Activated CD8-positive, alpha-beta memory T cell treated with anti-CD3 and anti-CD28 coated beads for 4 hours (primary cell): Measurements from ENCODE around the gene LEFTY2.
"Not testable (repeated sequence)": the region's sequence is repeated elsewhere in the genome, so short reads cannot be mapped to it uniquely, and the experiment has no call there.

Source experiments
- DNase-seq, 2 donors: peaks; one replicate each; pipeline ENCODE4 v3.0.0-alpha.2; 2020; ENCODE audit warnings: low read depth in 2 of 2

Gene LEFTY2

DNA sequence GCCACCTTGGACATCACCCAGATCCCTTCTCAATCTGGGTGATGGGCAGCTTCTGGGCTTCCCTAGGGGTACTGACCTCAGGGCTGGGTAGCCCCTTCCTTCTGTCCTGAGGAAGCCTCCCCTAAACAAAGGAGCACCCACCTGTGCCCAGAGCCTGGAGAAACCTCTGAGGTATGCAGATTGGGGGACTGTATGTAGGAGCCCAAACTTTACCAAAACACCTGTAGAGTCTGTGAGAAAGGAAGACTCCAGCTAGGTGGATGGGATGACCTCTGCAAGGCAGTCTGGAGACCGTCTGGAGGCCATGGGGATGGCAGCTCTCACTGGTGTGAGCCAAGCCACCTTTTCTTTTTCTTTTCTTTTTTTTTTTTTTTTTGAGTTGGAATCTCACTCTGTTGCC, 13.7 kb upstream of the LEFTY2 start:
- no peak for DNase-seq

DNA sequence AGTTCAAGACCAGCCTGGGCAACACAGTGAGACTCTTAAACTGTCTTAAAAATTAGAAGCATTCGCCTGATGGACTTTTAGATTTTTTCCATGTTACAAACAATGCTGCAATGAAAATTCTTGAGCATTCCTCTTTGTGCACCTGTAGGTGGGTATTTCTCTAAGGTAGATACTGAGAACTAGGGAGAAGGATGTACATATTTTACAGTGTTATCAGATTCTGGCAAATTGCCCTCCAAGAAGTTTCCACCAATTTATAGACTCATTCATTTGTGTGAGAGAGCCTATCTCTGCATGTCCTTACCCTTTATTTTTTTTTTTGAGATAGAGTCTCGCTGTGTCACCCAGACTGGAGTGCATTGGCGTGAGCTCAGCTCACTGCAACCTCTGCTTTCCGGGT, 12.3 kb upstream of the LEFTY2 start:
- no peak for DNase-seq

DNA sequence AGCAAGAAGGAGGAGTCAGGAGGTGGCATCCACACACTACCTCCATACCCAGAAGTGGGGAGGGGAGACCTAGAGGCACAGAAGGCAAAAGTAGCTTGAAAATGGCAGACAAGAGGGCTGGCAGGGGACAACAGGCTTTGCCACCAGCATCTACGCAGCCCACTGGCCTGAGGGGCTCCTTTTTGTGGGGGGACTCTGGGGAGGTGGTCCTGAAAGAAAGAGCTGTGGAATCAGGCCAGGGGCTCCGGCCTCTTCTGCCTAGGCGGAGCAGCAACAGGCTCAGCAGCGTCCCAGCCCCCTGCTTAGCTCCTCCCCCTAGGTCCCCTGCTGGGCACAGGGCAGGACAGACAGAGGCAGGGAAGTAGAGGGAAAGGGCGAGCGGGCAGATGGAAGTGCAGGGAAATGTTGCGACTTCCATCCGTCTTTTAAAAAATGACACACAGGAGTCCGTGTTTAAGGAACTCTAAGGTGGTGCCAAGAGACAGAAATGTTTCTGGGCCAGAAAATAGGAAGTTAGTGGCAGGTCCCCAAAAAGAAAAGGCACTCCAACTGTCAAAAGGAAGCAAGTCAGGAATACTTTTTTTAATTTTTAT, 10.0 kb upstream of the LEFTY2 start:
- DNase-seq, result no peak

DNA sequence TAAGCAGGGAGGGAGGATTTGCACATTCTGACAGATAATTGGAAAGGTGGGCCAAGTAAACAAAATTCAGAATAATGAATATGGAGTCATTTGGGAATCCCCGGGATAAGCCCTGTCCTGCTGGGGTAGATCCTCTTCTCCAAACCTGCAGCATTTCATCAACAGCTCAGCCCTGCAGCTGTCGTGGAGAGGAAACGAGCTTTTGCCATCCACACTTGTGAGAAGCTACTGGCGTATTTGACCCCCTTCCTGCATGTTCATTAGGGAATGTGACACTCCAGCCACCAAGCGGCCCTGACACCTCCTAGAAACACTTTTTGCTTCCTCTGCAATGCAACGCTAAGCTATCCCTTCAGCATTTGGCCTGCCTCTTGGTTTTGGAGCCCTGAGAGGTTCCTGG, 8.0 kb upstream of the LEFTY2 start:
- no peak for DNase-seq

DNA sequence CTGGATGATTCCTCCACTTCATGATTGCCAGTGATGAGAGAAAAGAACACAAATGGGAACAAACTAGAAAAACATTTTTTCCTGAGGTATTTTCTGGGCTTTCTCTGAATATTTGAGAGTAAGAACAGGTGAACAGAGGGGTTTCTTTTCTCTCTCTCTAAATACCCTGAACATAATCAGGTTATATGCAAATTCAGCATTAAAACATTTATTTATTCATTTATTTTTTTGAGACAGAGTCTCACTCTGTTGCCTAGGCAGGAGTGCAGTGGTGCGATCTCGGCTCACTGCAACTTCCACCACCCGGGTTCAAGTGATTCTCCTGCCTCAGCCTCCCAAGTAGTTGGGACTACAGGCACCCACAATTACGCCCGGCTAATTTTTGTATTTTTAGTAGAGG, 5.8 kb upstream of the LEFTY2 start:
- no peak for DNase-seq

DNA sequence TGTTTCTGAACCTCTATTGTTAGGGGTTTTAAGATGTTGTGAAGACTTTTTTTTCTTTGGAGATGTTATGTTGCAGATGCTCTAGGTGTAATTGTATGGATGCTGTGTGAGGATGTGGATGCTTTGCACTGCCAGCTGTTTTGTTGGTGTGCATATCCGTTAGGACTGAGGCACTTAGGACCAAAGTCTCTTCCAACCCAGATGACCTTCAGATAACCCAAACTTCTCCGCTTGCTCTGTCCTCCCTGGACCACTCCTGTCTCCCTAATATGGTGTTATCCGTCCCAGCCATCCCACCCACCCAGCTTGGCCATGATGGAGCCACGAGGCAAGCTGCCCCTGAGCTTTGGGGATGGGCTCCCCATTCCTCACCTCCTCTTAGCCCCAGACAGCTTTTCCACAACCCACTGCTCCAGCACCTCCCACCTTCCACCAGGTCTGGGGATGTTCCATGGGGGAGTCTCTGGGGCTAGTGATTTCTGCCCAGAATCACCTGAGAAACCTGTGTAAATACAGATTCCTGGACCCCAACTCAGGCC, 5.1 kb upstream of the LEFTY2 start:
- no peak for DNase-seq

DNA sequence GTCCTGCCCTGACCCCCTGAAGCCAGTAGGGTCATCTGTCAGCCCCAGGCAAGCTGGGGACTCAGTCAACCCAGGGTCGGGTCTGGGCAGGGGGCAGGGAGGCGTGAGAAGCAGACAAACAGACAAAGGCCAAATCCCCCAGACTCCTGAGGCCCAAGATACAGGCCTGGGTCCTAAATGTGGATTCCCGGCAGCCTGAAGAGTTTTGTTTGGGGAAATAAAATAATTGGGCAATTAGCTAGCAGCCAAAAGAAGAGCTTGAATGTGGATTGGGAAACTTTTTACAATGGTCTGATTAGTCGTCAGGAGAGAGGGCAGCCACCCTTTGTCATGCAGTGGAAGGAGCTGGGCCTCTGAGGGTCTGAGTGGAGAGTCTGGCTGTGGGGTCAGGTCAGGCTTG, 4.5 kb upstream of the LEFTY2 start:
- no peak for DNase-seq

DNA sequence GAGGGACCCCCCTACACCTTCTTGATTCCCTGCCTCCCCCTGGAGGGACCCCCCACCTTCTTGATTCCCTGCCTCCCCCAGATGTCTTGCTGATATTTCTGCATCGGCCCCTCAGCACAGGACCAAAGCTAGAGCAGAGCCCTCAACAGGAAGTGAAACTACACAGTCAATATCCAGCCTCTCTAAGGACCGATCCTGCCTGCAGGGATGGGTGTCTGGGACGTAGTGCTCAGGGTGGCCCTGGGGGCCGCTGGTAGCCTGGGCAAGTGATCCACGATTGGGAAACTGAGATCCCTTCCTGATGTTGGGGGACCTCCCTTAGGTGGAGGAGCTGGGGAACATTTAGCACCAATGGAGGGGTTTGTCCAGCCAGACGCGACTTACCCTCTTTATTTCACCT, 3.9 kb upstream of the LEFTY2 start:
- DNase-seq, result no peak

DNA sequence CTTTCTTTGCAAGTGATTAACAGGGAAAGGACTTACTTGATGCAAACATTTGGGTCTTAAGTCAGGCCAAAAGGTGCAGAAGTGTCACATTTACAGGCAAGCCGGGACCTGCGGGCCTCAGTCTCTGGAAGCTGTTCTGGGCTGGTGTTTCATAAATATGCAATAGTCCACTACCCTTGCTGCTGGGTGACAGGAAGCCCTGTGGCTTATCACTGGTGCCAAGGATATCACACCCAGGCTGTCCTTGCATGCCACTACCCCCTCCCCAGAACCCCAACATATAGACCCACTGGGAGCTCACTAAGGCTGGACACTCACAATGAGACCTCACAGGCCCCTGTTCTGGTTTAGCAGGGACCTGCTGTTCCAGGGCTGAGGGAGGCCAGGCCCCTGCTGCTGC, 3.4 kb upstream of the LEFTY2 start:
- no peak for DNase-seq

DNA sequence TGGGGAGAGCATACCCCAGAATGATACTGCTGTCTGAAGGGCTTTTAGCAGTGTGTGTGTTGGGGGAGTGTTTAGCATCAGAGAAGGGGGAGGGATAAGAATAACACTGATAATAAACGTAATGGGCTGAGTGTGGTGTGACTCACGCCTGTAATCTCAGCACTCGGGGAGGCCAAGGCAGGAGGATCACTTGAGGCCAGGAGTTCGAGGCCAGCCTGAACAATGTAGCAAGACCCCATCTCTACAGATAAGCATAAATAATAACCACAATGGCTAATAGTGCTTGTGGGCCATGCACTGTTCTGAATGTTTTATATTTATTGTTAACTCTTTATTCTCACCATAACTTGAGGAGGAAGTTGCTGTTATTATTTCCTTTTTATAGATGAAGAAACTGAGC, 2.6 kb upstream of the LEFTY2 start:
- no peak for DNase-seq

DNA sequence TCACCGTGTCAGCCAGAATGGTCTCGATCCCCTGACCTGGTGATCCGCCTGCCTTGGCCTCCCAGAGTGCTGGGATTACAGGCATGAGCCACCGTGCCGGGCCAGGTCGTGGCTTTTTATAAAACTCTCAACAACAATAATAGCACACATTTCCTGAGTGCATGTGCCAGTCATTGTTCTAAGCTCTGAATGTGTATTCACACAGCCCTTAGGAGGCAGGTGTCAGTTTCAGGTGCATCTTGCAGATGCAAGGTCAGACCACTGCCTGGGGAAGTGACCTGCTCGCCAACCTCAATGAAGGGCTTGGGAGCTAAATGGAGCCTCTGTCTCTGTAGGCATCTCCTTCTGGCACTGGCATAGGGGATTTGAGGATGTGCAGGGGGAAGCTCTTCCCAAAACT, 1.6 kb upstream of the LEFTY2 start:
- no peak for DNase-seq

DNA sequence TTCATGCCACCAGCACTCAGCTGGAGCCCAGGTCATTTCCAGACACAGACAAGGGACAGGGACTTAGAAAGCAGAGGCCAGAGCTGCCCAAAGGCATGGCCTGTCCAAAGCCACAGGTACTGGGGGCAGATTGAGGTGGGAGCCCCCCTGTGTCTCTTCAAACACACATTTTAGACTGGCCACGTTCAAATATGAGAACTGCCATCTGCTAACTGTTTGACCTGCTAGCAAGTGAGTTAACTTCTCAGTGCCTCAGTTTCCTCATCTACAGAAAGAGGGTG, 862 bp upstream of the LEFTY2 start:
- no peak for DNase-seq

DNA sequence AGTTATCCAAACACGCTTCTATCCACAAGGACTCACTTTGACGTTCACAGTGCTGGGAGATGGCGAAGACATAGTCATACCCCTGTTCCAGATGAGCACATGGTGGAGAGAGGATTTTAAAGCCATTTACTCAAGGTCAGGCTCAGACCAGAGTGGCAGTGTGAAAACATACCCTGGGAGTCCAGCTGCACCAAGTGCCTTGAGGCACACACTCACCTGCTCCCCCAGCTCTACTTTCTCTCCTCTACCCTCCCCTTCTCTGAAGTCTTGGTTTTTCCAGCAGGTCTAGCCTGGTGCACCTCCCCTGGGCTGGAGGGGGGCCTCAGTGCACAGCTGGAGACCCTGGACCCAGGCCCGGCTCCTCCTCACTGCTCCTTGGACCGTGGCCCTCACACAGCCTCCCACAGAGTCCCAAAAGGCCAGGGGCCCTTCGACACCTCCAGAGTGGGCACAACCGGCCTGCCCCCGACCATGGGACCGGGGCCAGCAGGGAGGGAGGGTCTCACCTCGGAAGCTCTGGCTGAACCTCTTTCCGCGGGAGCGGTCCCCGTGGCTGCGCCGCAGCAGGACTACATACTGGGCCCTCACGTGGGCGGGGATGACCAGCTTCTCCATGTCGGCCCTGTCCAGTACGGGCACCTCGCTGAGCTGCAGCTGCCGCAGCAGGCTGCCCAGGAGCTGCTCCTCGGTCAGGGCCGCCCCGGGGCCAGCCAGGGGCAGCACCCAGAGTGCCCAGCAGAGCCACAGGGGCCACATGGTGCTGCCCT, 452 bp downstream of the LEFTY2 start:
- no peak for DNase-seq

DNA sequence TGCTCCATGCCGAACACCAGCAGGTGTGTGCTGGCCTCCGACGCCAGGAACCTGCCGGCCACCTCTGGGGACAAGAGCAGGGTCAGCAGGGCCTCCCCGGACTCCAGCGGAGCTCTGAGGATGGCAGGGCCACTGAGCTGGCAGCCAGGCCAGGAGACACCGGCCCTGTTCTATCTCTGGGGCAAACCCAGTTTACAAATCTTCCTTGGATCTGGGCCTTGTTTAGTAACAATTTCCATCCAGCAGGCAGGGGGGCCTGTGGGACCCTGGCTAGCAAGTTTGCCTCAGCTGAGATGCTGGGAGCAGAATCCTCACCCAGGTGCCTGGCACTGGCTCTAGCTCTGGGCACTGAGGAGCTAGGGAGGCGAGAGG, 1.1 kb downstream of the LEFTY2 start:
- DNase-seq, result not testable (repeated sequence)

DNA sequence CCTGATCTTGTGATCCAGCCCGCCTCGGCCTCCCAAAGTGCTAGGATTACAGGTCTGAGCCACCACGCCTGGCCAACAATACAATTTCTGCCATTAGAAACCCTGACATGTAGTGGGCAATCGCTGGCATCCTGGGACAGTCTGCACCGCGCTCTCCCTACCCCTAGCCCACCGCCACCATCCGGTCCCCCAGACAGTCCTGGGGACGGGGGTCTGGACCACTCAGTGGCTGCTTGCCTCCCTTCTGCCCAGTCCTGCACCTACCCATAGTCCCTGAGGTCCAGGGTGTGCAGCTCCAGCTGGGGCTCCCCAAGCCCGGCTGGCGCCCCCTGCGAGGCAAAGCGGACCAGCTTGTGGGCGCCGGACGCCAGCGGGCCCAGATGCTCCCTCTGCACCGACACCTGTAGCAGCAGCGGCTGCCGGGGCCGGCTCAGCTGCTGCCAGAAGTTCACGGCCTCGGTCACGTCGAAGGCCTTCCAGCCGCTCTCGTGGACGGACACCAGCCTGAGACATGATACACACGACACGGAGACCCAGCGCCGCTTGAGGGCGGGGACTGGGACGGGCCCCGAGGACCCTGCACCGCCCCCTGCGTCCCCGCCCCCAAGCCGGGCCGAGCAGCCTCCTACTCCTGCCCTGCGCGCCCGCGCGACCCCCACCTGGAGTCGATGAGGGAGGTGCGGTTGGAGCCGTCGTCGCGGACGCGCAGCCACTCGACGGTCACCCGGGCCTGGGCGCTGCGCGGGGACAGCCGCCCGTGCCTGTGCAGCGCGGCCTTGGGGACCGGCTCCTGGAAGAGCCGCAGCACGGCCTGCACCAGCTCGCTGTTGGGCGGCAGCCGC, 1.7 kb downstream of the LEFTY2 start:
- DNase-seq, result not testable (repeated sequence)

DNA sequence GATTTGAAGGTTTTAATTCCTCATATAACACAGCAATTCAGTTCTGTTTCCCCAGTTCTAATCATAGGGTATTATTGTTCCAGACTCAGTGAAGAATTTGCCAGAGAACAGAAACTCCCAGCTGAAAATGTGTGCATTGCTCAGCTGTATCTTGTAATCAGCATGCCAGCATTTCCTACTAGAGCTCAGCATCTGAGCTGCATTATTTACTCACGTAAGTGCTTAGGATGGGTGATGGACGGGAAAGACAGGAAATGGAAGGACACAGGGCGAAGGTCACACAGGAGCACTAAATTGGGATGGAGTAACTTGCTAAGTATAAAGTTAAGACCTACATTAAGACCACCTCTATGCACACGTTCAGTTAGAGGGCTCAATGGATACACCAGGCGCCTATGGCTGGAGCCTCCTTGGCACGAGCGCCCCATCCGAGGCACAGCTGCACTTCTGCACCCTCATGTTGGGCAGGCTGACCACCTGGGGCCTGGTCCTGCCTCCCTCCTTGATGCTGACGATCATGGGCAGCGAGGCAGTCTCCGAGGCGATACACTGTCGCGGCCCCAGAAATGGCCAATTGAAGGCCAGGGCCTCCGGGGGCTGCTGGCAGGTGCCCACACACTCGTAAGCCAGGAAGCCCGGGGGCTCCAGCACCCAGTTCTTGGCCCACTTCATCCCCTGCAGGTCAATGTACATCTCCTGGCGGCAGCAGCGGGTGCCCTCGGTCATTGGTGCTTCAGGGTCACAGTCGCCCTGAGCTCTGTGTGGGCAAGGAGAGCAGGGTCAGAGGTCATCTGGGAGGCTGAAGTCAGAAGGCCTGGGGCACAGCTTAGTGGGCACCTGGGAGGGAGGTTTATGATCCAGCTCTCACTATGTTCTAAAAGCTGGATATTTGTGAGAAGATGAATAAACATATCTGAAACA, 3.7 kb downstream of the LEFTY2 start:
- no peak for DNase-seq

DNA sequence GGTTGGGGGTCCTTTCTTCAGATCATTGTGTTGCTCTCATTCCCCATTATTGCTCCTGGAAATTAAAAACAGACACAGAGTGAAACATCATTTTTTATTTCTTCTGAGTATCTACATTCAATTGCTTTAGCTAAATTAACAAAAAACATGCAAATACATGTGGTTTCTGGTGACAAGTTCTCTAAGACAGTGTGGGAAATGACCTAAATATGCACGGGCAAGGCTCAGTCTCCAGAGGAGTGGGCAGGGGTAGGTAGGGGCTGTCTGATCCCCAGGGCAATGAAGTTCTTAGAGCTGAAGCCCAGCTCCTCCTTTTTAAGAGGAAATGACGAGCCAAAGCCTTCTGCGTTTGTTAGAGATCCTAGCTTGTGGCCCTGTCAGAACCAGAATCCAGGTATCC, 4.5 kb downstream of the LEFTY2 start:
- DNase-seq, result no peak

DNA sequence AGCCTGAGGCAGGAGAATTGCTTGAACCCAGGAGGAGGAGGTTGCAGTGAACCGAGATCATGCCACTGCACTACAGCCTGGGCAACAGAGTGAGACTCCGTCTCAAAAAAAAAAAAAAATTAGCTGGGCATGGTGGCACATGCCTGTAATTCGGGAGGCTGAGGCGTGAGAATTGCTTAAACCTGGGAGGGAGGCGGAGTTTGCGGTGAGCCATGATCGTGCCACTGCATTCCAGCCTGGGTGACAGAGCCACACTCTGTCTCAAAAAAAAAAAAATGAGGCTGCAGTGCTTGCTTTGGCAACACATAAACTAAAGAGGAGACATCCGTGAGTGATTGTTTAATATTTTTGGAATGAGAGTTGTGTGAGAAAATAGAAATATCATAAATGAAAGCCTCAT, 4.9 kb downstream of the LEFTY2 start:
- not testable (repeated sequence) for DNase-seq

DNA sequence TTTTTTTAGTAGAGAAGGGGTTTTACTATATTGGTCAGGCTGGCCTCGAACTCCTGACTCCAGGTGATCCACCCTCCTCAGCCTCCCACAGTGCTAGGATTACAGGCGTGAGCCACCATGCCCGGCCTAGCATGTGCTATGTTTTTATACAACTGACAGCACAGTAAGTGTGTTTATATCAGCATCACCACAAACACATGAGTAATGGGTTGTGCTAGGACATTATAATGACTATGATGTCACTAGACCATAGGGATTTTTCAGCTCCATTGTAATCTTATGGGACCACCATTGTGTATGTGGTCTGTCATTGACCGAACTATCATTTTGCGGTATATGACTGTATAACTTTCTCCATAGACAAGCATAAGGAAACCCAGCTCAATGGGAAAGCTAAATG, 6.3 kb downstream of the LEFTY2 start:
- DNase-seq, result no peak

DNA sequence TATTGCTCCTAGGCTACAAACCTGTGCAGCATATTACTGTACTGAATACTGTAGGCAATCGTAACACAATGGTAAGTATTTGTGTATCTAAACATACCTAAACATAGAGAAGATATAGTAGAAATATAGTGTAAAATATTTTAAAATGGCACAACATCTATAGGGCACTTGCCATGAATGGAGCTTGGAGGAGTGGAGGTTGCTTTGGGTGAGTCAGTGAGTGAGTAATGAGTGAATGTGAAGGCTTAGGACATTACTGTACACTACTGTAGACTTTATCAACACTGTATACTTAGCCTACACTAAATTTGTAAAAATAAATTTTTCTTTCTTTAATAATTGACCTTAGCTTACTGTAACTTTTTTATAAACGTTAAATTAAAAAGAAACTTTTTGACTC, 7.9 kb downstream of the LEFTY2 start:
- no peak for DNase-seq

DNA sequence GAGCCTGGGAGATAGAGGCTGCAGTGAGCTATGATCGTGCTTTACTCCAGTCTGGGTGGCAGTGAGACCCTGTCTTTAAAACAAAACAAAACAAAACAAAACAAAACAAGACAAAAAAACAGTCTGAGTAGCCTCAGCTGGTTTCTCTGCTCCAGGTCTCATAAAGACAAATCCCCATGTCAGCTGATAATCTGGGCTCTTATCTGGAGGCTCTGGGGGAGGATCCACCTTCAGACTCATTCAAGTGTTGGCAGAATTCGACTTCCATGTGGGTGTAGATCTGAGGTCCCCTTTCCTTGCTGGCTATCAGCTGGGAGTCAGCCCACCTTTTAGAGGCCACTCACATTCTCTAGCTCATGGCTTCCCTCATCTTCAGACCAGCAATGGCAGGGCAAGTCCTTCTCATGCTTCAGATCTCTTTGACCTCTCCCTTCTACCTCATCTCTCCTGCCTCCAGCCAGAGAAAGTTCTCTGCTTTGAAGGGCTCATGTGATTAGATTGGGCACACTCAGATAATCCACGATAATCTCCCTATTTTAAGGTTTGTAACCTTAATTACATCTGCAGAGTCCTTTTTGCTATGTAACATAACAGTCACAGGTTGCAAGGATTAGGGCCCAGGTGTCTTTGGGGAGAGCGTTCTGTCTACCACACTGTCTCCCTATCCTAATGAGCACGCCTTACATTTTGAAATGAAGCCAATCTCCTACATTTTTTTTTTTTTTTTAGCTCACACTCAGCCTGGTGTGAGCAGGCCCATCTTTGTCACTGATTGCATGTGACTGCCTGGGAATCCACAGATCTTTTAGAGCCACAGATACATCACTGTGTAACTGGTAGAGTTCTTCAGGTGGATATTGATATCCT, 9.5 kb downstream of the LEFTY2 start:
- DNase-seq, result no peak
